NB4 (cell line): ENCODE data around the gene MARVELD2.

Experiments
- MAX ChIP-seq: IDR thresholded peaks from 2 replicates; pipeline ENCODE4 v1.6.1; 2011; ENCODE audit warnings: low read depth, low read length
- MYC ChIP-seq: IDR thresholded peaks from 2 replicates; pipeline ENCODE4 v1.6.1; 2011; ENCODE audit warnings: low read depth, low read length
- POLR2A ChIP-seq: IDR thresholded peaks from 2 replicates; pipeline ENCODE4 v1.6.1; 2011; ENCODE audit warnings: mild to moderate bottlenecking; ENCODE audit not compliant: insufficient read length; ENCODE audit errors: extremely low read depth
- TF ChIP-seq, protein P1 (sequence below): IDR thresholded peaks from one replicate; pipeline ENCODE4 v1.5.1; 2012; ENCODE audit warnings: low read depth, low read length

- TF ChIP-seq, protein P1, sequence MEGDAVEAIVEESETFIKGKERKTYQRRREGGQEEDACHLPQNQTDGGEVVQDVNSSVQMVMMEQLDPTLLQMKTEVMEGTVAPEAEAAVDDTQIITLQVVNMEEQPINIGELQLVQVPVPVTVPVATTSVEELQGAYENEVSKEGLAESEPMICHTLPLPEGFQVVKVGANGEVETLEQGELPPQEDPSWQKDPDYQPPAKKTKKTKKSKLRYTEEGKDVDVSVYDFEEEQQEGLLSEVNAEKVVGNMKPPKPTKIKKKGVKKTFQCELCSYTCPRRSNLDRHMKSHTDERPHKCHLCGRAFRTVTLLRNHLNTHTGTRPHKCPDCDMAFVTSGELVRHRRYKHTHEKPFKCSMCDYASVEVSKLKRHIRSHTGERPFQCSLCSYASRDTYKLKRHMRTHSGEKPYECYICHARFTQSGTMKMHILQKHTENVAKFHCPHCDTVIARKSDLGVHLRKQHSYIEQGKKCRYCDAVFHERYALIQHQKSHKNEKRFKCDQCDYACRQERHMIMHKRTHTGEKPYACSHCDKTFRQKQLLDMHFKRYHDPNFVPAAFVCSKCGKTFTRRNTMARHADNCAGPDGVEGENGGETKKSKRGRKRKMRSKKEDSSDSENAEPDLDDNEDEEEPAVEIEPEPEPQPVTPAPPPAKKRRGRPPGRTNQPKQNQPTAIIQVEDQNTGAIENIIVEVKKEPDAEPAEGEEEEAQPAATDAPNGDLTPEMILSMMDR = no peak
- TF ChIP-seq MAX (no peak), POLR2A (no peak), MYC (no peak)
These were observed 53.7 kb downstream of the MARVELD2 start for GRCh38 chr5:69468631-69469030.
